Measurements from ENCODE around the gene DGKQ. TPM values are rescaled to one million over a fixed set of nuclear protein-coding genes. Genes with fewer than 3 reads are reported as not detected.

DGKQ gene
- polyA plus RNA-seq, 5 donors, result 4.1 to 10.3 (median 5.2) TPM

DNA sequence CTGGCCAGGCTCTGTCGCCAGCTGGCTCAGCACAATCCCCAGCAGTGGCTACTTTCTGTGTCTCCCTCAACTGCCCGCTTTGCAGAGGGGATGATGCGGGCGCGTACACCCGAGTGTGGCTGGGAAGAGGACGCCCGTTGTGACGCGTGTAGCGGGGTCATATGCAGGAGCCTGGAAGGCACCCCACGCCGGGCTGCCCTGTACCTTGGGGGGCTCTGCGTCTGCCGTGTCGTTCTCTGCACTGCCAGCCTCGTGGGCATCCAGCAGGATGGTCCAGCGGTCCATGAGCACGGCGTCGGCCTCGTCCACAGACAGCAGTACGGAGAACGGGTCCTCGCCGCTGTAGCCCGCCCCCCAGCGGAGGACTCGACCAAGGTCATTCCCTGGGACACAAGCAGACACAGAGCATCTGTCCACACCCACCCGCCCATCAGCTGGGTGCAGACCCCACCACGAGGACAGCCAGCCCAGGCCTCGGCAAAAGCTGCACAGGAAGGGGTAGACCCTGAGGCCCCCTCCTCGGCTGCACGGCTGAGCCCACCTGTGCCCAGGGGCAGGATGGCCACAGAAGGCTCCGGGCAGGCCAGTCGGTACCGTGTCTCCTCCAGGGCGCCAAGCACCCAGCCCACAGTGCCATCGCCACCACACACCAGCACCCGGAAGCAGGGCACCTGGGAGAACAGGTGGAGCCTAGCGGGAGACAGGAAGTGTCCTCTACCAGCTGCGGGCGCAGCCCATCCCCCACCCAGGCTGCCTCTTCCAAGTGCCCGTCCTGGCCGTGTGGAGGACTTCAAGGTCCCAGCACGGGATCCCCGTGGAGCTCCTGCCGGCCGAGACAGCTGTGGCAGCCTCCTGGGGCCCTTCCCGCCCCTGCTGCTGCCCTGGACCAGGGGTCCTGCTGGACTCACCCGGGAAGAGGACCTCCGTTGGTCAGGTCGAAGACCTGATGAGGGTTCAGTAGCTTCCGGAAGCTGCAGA is 10.8 kb downstream of the DGKQ start:
- no peak for DNase-seq

GRCh38 chr4:961351-962230 is 11.8 kb downstream of the DGKQ start:
- DNase-seq, result no peak

DNA sequence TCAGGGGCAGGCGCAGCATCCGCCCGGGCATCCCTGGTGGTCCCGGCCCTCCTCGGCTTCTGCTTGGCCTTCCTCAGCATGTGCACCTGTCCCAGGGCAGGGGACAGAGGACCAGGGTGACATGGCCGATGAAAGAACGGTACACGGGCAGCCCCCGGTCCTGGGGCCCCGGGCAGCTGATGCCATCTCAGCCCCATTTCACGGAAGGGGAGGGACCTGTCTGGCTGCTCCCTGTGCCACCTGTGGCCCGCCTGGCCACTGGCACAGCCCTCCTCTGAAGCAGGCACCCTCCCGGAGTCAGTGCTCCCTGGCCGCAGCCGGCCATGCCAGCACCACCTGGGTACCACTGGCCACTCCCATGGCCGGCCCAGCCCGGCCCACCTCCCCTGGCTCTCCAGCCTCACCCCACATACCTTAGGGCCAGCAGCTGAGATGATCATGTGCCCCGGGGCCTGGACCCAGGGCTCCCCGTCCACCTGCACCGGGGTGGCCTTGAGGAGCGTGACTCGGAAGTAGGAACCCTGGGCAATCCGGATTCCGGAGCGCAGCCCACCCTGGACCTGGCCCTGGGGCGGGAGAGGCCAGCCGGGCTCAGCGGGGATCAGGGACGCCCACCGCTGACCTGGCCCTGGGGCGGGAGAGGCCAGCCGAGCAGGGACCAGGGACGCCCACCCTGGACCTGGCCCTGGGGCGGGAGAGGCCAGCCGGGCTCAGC is 12.6 kb downstream of the DGKQ start:
- DNase-seq, result no peak

- no peak for DNase-seq
Observed at GRCh38 chr4:960140-960635, 13.2 kb downstream of the DGKQ start.

DNA sequence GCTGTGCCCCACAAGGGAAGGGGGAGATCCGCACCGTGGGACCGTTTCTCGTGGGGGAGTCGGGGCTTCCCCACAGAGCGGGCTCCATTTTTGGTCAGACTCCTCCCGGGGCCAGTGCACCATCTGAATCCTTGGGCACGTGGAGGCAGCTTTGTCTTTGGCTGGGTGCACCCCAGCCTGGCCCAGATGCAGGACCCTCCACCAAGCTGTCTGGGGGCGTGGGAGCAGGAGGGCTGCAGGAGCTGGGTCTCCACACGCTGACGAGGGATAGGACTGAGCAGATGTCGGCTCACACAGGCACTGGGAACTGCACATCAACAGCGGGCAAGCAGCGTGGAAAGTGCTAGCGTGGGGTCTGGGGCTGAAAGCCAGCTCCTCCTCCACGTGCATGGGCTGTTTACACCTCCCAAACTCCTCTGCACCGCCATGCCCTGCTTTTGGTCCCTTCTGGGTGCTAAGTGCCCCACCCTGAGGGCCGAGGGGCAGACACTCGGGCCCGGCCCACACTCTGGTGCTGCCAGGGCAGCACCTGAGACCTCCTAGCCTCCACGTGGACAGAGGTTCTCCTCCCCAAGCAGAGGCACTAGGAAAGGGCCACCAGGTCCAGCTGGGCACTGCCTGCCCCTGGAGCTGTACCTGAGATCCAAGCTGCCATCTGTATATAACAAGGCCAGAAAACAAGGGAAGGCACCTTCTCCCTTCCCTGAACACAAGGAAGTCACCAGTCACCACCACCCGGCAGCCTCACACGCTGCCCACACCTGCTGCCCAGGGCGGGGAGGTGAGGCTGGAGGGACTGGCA is 13.8 kb downstream of the DGKQ start:
- no peak for DNase-seq

DNA sequence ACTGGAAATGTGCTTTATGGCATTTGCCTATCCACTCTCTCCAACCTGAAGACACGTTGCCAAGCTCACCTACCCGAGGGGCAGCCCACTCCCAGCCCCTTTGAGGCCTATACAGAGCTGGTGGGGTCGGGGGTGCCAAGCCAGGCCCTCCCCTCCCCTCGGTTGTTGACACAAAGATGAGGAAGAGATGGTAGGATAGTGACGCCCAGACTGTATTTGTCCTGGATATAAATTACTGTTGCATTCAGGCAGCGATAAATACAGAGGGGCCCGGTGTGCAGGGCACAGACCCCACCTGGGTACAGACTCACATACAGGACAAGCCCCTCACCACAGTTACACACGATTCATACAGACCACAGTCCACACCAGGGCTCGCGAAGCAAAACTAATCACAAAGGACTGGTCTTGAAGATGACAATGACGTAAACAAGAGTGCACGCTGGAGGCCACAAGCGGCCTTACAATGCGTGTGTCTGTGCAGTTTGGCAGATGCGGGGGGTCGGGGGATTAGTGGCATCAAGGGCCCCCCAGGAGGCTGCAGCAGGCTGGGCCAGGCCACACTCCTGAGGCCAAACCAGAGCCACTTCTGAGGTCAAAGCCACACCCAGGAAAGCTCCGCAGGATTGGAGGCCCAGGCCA is 14.6 kb downstream of the DGKQ start:
- no peak for DNase-seq

GRCh38 chr4:958314-958665 is 15.1 kb downstream of the DGKQ start:
- no peak for DNase-seq

GRCh38 chr4:957581-958313 is 15.6 kb downstream of the DGKQ start:
- no peak for DNase-seq

- DNase-seq, result no peak
Observed at GRCh38 chr4:957231-957580, 16.2 kb downstream of the DGKQ start.

- DNase-seq, result no peak
Observed at GRCh38 chr4:956531-957230, 16.7 kb downstream of the DGKQ start.

DNA sequence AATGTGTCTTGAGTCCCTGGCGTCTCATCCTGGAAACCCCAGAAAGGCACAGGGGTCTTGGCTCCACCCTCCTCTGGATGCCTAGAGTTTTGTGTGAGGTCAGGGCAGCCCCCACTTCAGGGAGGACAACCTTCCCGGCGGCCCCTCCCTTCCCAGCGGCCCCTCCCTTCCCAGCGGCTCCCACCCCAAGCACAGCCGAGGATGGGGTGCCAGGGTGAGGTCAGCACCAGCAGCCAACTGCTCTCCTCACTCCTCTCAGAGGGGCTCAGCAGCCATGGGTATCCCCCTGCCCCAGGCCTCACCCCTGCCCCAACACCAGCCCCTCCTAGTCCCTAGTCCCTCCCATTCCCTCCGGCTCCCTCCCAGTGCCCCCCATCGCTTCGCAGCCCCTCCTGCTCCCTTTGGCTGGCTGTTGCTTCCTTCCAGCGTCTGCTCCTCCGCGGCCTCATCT is 17.4 kb downstream of the DGKQ start:
- no peak for DNase-seq

DNA sequence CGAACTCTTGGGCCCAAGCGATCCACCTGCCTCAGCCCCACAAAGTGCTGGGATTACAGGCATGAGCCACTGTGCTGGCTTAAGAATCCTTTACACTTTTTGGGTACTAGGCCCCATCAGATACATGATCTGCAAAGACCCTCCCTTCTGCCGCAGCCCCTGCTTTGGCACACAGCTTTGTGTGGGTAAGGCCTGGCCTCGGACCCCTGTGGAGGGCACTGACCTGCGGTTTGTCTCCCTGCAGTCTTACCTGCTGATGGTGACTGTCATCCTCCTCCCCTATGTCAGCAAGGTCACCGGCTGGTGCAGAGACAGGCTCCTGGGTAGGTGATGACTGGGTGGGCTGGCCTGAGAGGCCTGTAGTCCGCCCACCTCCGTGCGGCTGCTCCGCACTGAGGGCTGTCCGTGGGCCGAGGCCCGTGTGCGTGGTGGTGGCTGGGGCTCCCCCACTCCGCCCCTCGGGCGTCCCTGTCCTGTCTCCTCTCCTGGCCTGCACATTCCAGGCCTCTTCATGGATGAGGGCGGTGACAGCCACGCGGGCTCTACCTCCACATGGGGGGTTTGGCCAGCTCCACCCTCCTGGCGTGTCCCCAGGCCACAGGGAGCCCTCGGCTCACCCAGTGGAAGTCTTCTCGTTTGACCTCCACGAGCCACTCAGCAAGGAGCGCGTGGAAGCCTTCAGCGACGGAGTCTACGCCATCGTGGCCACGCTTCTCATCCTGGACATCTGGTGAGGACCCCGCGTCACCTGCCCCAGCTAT is 18.0 kb downstream of the DGKQ start:
- DNase-seq, result no peak

- no peak for DNase-seq
Observed at GRCh38 chr4:954211-955020, 19.0 kb downstream of the DGKQ start.

DNA sequence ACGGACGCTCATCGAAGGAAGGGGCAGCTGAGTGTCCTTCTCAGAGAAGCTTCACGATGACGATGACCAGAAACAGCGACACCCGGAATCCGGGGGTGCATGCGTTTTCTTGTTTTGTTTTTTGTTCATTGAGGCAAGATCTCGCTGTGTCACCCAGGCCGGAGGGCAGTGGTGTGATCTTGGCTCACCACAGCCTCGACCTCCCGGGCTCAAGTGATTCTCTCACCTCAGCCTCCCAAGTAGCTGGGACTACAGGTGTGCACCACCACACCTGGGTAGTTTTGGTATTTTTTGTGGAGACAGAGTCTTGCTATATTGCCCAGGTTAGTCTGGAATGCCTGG is 19.8 kb downstream of the DGKQ start:
- DNase-seq, result no peak

DNA sequence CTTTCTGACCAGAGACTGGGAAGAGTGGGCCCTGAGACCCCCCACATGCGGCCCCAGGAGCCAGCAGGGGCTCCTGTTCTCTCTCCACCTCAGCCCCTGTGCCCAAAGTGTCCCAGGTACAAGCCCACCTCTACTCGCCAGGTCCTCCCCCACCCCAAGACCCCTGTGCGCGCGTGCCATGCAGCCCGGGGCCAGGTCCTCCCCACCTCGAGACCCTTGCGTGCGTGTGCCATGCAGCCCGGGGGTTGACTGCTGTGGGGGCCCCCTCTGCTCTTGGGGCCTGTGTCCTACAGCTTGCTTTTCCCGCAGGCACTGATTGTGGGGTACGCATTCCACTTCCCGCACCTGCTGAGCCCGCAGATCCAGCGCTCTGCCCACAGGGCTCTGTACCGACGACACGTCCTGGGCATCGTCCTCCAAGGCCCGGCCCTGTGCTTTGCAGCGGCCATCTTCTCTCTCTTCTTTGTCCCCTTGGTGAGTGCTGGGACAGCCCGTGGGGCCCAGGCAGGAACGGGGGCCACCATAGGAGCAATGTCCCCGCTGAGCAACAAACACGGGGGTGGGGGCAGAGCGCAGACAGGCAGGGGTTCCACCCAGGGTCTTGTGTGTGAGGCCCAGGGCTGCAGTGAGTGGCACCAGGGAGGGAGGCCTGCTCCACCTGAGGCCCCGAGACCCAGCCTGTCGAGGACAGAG is 20.3 kb downstream of the DGKQ start:
- DNase-seq, result no peak

- DNase-seq, result no peak
Observed at GRCh38 chr4:951594-952468, 21.5 kb downstream of the DGKQ start.
